DMS153 treated with DMSO at 0.1 percent for 48 hours (cell line): ENCODE measurements around the gene MYO3B.
"Not testable (repeated sequence)": the region's sequence is repeated elsewhere in the genome, so short reads cannot be mapped to it uniquely, and the experiment has no call there.

Source experiments
- DNase-seq: peaks from one replicate; lab custom pipeline; 2025; ENCODE audit not compliant: unreplicated experiment; lab: John Stamatoyannopoulos, UW

The MYO3B gene

GRCh38 chr2:170206805-170207407 lies 29.0 kb downstream of the MYO3B start:
- DNase-seq = no peak

GRCh38 chr2:170207901-170208300 lies 30.0 kb downstream of the MYO3B start:
- DNase-seq = no peak

- DNase-seq = no peak
These were observed 31.0 kb downstream of the MYO3B start for GRCh38 chr2:170208967-170209366.

GRCh38 chr2:170212625-170213280 lies 34.8 kb downstream of the MYO3B start:
- no peak for DNase-seq

- not testable (repeated sequence) for DNase-seq
These were observed 35.3 kb downstream of the MYO3B start for GRCh38 chr2:170213281-170213625.

GRCh38 chr2:170213651-170214050 lies 35.7 kb downstream of the MYO3B start:
- DNase-seq = no peak

GRCh38 chr2:170214309-170214948 lies 36.5 kb downstream of the MYO3B start:
- no peak for DNase-seq

GRCh38 chr2:170215021-170215420 lies 37.1 kb downstream of the MYO3B start:
- DNase-seq = no peak

- DNase-seq = no peak
These were observed 38.5 kb downstream of the MYO3B start for GRCh38 chr2:170216428-170216827.

- DNase-seq = no peak
These were observed 39.0 kb downstream of the MYO3B start for GRCh38 chr2:170216981-170217380.

- no peak for DNase-seq
These were observed 39.9 kb downstream of the MYO3B start for GRCh38 chr2:170217778-170218251.

GRCh38 chr2:170218456-170218855 lies 40.5 kb downstream of the MYO3B start:
- DNase-seq = peak; percentile 81

GRCh38 chr2:170218931-170219330 lies 41.0 kb downstream of the MYO3B start:
- no peak for DNase-seq

- DNase-seq = peak; percentile 13
These were observed 43.7 kb downstream of the MYO3B start for GRCh38 chr2:170221317-170222288.

- no peak for DNase-seq
These were observed 44.4 kb downstream of the MYO3B start for GRCh38 chr2:170222298-170222697.

GRCh38 chr2:170222842-170223241 lies 44.9 kb downstream of the MYO3B start:
- DNase-seq = no peak

GRCh38 chr2:170224692-170225294 lies 46.8 kb downstream of the MYO3B start:
- DNase-seq = no peak

GRCh38 chr2:170226216-170226615 lies 48.3 kb downstream of the MYO3B start:
- DNase-seq = no peak

GRCh38 chr2:170227507-170227947 lies 49.6 kb downstream of the MYO3B start:
- no peak for DNase-seq

GRCh38 chr2:170227951-170228350 lies 50.0 kb downstream of the MYO3B start:
- no peak for DNase-seq

- no peak for DNase-seq
These were observed 50.5 kb downstream of the MYO3B start for GRCh38 chr2:170228429-170228828.
